Lower leg skin (tissue), 3 donors: Measurements from ENCODE around the gene NCF2.

ENCODE experiments used
- CTCF ChIP-seq, 3 donors: fragments of 450-650 bp; IDR thresholded peaks; one replicate each; pipeline ENCODE4 v1.5.1; 2016; ENCODE audit warnings: antibody characterized with exemption in 3 of 3, mild to moderate bottlenecking in 3 of 3, moderate library complexity in 2 of 3
- POLR2A ChIP-seq, 2 donors: fragments of 450-650 bp; IDR thresholded peaks; one replicate each; pipeline ENCODE4 v1.6.1; 2016 to 2017; ENCODE audit warnings: antibody characterized with exemption in 2 of 2, mild to moderate bottlenecking in 1 of 2, moderate library complexity in 1 of 2

DNA sequence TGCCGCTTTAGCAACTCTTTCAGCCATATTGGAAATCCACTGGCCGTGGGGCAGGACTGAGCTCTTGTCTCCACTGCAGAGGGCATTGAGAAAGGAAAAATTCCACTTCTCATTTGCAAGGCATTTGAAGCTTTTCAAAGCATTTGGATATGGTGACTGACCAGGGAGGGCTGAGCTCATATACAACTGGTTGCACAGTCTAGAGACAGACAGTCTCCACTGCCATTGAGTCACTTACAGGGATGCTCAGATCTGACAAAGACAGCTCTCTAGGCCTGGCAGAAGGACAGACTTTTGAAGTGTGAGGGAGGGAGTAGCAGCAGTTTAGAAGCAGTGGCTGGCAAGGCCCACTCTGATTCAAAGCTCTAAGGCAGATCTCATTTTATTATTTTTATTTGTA, 24.2 kb downstream of the NCF2 start:
- TF ChIP-seq CTCF (IDR thresholded peaks at IDR 0.05) (no peak), POLR2A (IDR thresholded peaks at IDR 0.05) (no peak)
